ENCODE results near the gene CAMK1D. TPM values are rescaled to one million over a fixed set of nuclear protein-coding genes. Genes with fewer than 3 reads are reported as not detected.
"Not testable (repeated sequence)": the region's sequence is repeated elsewhere in the genome, so short reads cannot be mapped to it uniquely, and the experiment has no call there.

The CAMK1D gene
- total and polyA plus RNA-seq, 2 of the 8 experiments (the other 6 are each of a cell fraction or from before 2014, with no cell fraction given), result 3.5 to 10.6 TPM

- H3K4me1 ChIP-seq (replicated peaks in 1 of 4; ENCODE audit: control insufficient read depth in 3 of 4, insufficient read depth in 4 of 4, low read length in 3 of 4); H4K20me1 ChIP-seq (replicated peaks in 1 of 2; ENCODE audit: control insufficient read depth in 1 of 2, insufficient read depth in 2 of 2, low read length in 2 of 2); H4K91ac ChIP-seq (replicated peaks; ENCODE audit: insufficient read length, low read length); H4K8ac ChIP-seq (ENCODE audit: extremely low read depth, insufficient read depth, low read length); H2BK15ac ChIP-seq (ENCODE audit: low read length); POLR2A ChIA-PET (ENCODE audit: partially characterized antibody); H2BK120ac ChIP-seq (replicated peaks; ENCODE audit: low read depth, low read length); H3K36me3 ChIP-seq (ENCODE audit: control insufficient read depth in 2 of 4, insufficient read depth in 4 of 4, low read length in 3 of 4); H3K4ac ChIP-seq (replicated peaks; ENCODE audit: insufficient read length, low read depth, low read length); FAIRE-seq; H2BK5ac ChIP-seq (ENCODE audit: low read depth, low read length); H3K4me2 ChIP-seq (ENCODE audit: insufficient read depth in 1 of 2, low read depth in 2 of 2, low read length in 2 of 2); H3K23me2 ChIP-seq (ENCODE audit: low read depth, low read length); H3K27ac ChIP-seq (ENCODE audit: low read depth, low read length); H2AK5ac ChIP-seq (ENCODE audit: low read depth, low read length); H3K14ac ChIP-seq (ENCODE audit: insufficient read length); DNase-seq (ENCODE audit: low read depth in 1 of 2, low spot score in 2 of 2); H3K9me3 ChIP-seq (ENCODE audit: insufficient read depth in 2 of 2, low read depth in 1 of 2, low read length in 1 of 2); H3K27me3 ChIP-seq (replicated peaks in 1 of 4; ENCODE audit: control insufficient read depth in 3 of 4, extremely low read depth in 1 of 4, insufficient read depth in 3 of 4, low read length in 3 of 4); H4K5ac ChIP-seq (ENCODE audit: insufficient read length, low read depth, low read length); H3K9ac ChIP-seq (replicated peaks in 1 of 4; ENCODE audit: extremely low read depth in 1 of 4, low read depth in 3 of 4, low read length in 3 of 4); H3K79me1 ChIP-seq (ENCODE audit: low read depth, low read length); H2BK20ac ChIP-seq (ENCODE audit: low read length); H3K79me2 ChIP-seq (ENCODE audit: control insufficient read depth in 1 of 2, insufficient read depth in 2 of 2, low read length in 2 of 2); H2BK12ac ChIP-seq (ENCODE audit: low read depth, low read length); H3K56ac ChIP-seq (replicated peaks; ENCODE audit: insufficient read length, low read depth, low read length); H3K23ac ChIP-seq (ENCODE audit: insufficient read length); H2AFZ ChIP-seq (ENCODE audit: low read length); H3K4me3 ChIP-seq (ENCODE audit: extremely low read depth in 1 of 4, insufficient read depth in 2 of 4, low read depth in 3 of 4, low read length in 4 of 4); H3K18ac ChIP-seq (ENCODE audit: extremely low read depth, low read length): not testable (repeated sequence)
- CTCF ChIA-PET (ENCODE audit: partially characterized antibody), result interaction anchor here (1.2 to 1.4 kb wide), 2 partner anchors 12 to 183 kb away, joined by 4 read pairs; no protein-coding TSS in a partner anchor
- 86% methylated on average over 4 of the region's 4 CpGs; no CpG with 5 or more reads in 1 of the 2 experiments for WGBS, 2 experiments (ENCODE audit: extremely low coverage in 1 of 2, insufficient coverage in 1 of 2, insufficient read length in 1 of 2, insufficient replicate concordance in 2 of 2, low coverage in 1 of 2, low lambda C conversion rate in 2 of 2, missing lambda C conversion rate in 1 of 2)
Measured at GRCh38 chr10:12301036-12301435, 48.3 kb upstream of the CAMK1D start.

Measured in H1 (cell line).